OCI-LY1 (cell line): ENCODE measurements around the gene YDJC.
"Not testable (repeated sequence)": the region's sequence is repeated elsewhere in the genome, so short reads cannot be mapped to it uniquely, and the experiment has no call there.

ENCODE experiments used
- H2AFZ ChIP-seq: fragments of 200-600 bp; sonication (generic), shearing (Covaris generic); 2 replicates; pipeline ENCODE4 v1.6.0; 2014; ENCODE audit warnings: antibody characterized with exemption, mild to moderate bottlenecking, low read length
- H3F3A ChIP-seq: fragments of 200-600 bp; sonication (generic), shearing (Covaris generic); 2 replicates; pipeline ENCODE4 v1.6.0; 2014; ENCODE audit warnings: mild to moderate bottlenecking, antibody characterized with exemption, low read length, moderate library complexity; ENCODE audit not compliant: insufficient read depth
- H3K27ac ChIP-seq: fragments of 200-600 bp; sonication (generic); 2 replicates; pipeline ENCODE4 v1.5.1; 2014; ENCODE audit warnings: low read length, mixed run types, mild to moderate bottlenecking, low read depth; ENCODE audit not compliant: poor library complexity, severe bottlenecking
- H3K27me3 ChIP-seq: fragments of 200-600 bp; sonication (generic); 2 replicates; pipeline ENCODE4 v1.6.0; 2014; ENCODE audit warnings: antibody characterized with exemption, mild to moderate bottlenecking, low read length, moderate library complexity; ENCODE audit not compliant: insufficient read depth
- H3K36me3 ChIP-seq: fragments of 200-600 bp; sonication (generic); 2 replicates; pipeline ENCODE4 v1.6.1; 2014; ENCODE audit warnings: mild to moderate bottlenecking, antibody characterized with exemption, low read length, moderate library complexity, mixed read lengths; ENCODE audit not compliant: insufficient read depth
- H3K4me1 ChIP-seq: fragments of 200-600 bp; sonication (generic); 2 replicates; pipeline ENCODE4 v1.5.1; 2014; ENCODE audit warnings: mild to moderate bottlenecking, low read length, moderate library complexity; ENCODE audit not compliant: insufficient read depth, severe bottlenecking
- H3K4me2 ChIP-seq: fragments of 200-600 bp; sonication (generic), shearing (Covaris generic); 2 replicates; pipeline ENCODE4 v1.6.1; 2014; ENCODE audit warnings: low read length
- H3K4me3 ChIP-seq: fragments of 200-600 bp; sonication (generic); 2 replicates; pipeline ENCODE4 v1.5.1; 2014; ENCODE audit warnings: low read length, low read depth, mild to moderate bottlenecking, mixed read lengths; ENCODE audit not compliant: poor library complexity, severe bottlenecking
- H3K79me2 ChIP-seq: fragments of 200-600 bp; shearing (Covaris generic); 2 replicates; pipeline ENCODE4 v1.6.1; 2016; ENCODE audit warnings: mixed run types, low read length, mixed read lengths; ENCODE audit not compliant: insufficient read depth
- H3K9ac ChIP-seq: fragments of 200-600 bp; sonication (generic), shearing (Covaris generic); 2 replicates; pipeline ENCODE4 v1.6.1; 2014; ENCODE audit warnings: mild to moderate bottlenecking, low read length, mixed read lengths
- H3K9me2 ChIP-seq: fragments of 200-600 bp; sonication (generic), shearing (Covaris generic); 2 replicates; pipeline ENCODE4 v1.6.1; 2014; ENCODE audit warnings: low read depth, mild to moderate bottlenecking, low read length, mixed read lengths
- H3K9me3 ChIP-seq: fragments of 200-600 bp; shearing (Covaris generic); 2 replicates; pipeline ENCODE4 v1.6.1; 2014; ENCODE audit warnings: low read length, mixed read lengths
- H4K20me1 ChIP-seq: fragments of 200-600 bp; sonication (generic), shearing (Covaris generic); 2 replicates; pipeline ENCODE4 v1.6.0; 2016; ENCODE audit warnings: mild to moderate bottlenecking, low read length; ENCODE audit not compliant: insufficient read depth
- EZH2 ChIP-seq: fragments of 200-600 bp; sonication (generic), shearing (Covaris generic); IDR thresholded peaks from 2 replicates; pipeline ENCODE4 v1.8.0; 2017; ENCODE audit warnings: borderline replicate concordance, mixed run types, mild to moderate bottlenecking, antibody characterized with exemption, low read length, moderate library complexity, mixed read lengths
- TF ChIP-seq, protein P1 (sequence below): fragments of 200-600 bp; sonication (generic), shearing (Covaris generic); IDR thresholded peaks from 2 replicates; pipeline ENCODE4 v1.5.1; 2017; ENCODE audit warnings: mild to moderate bottlenecking, antibody characterized with exemption, low read length, moderate library complexity, mixed read lengths

Gene YDJC

DNA sequence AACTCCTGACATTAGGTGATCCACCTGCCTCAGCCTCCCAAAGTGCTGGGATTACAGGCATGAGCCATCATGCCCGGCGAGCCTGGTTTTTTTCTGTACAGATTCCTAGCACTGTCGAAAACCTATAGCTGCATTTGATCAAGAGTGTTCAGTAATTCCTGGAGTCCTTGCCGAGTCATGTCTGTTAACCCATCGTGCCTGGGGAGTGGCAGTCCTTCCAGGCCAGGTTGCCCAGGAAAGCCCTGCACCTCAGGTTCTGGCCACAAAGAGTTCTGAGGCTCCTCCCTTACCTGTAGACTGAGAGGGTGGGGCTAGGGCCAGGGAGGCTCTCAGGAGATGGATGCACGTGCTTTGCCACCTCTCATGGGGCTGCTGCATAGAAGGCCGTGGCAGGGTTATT lies 17.0 kb downstream of the YDJC start:
- H4K20me1 ChIP-seq = no peaks in the 10 kb centered on the region
- no peaks in the 10 kb centered on the region for H3K27me3 ChIP-seq
- no peak overlapping the region for H3K4me3 ChIP-seq
- no peaks in the 10 kb centered on the region for H3K9me3 ChIP-seq
- peaks cover 4% of the 10 kb centered on the region; the same call in 1 of the 2 replicates for H3K79me2 ChIP-seq
- peaks cover 64% of the 10 kb centered on the region for H3K36me3 ChIP-seq
- no peaks in the 10 kb centered on the region for H3K9me2 ChIP-seq
- H2AFZ ChIP-seq = no peak overlapping the region
- H3K27ac ChIP-seq = no peak overlapping the region
- H3K4me1 ChIP-seq = peaks cover 20% of the 10 kb centered on the region
- no peak for TF ChIP-seq EZH2
- TF ChIP-seq, protein P1, sequence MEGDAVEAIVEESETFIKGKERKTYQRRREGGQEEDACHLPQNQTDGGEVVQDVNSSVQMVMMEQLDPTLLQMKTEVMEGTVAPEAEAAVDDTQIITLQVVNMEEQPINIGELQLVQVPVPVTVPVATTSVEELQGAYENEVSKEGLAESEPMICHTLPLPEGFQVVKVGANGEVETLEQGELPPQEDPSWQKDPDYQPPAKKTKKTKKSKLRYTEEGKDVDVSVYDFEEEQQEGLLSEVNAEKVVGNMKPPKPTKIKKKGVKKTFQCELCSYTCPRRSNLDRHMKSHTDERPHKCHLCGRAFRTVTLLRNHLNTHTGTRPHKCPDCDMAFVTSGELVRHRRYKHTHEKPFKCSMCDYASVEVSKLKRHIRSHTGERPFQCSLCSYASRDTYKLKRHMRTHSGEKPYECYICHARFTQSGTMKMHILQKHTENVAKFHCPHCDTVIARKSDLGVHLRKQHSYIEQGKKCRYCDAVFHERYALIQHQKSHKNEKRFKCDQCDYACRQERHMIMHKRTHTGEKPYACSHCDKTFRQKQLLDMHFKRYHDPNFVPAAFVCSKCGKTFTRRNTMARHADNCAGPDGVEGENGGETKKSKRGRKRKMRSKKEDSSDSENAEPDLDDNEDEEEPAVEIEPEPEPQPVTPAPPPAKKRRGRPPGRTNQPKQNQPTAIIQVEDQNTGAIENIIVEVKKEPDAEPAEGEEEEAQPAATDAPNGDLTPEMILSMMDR = no peak
- no peak overlapping the region for H3K4me2 ChIP-seq
- H3F3A ChIP-seq = no peaks in the 10 kb centered on the region
- H3K9ac ChIP-seq = no peak overlapping the region

DNA sequence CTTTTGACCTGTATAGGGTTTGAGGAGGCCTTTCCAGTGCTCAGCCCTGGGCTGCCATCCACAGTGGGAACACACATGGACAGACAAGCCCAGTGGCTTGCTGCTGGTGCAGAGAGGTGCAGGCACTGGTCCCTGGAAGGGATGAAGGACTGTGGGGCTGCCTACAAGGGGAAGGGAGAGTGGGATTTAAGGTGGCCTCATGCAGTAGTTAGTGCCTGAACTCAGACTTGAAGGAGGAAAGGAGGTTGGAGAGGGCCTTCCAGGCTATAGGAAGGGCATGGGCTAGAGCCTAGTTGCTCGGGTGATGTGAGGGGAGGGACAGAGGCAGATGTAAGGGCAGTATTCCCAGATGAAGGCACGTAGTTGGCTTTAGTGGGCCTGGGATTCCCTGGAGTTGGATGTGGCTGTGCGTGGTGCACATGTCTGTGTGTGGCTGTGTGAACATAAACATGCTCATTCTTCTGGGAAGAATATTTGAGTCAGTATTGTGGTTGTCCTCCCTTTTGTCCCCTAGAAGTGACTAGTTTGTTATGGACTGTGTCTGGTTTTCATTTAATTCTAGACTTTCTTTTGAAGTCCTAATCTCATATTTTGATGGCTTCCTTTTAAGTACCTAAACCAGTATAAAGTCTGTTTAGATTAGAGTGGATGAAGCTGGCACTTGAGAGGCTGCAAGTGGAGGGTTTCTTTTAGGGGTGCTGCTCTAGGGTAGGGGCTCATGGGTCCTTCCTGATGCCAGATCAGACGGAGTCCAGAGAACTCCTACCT lies 18.4 kb downstream of the YDJC start:
- H3K9ac ChIP-seq = no peak overlapping the region
- no peaks in the 10 kb centered on the region for H3K27me3 ChIP-seq
- H4K20me1 ChIP-seq = no peaks in the 10 kb centered on the region
- H3K4me1 ChIP-seq = peaks cover 10% of the 10 kb centered on the region
- no peak overlapping the region for H3K27ac ChIP-seq
- H3F3A ChIP-seq = no peaks in the 10 kb centered on the region
- no peaks in the 10 kb centered on the region for H3K9me2 ChIP-seq
- H3K4me3 ChIP-seq = no peak overlapping the region
- no peaks in the 10 kb centered on the region for H3K9me3 ChIP-seq
- no peak overlapping the region for H2AFZ ChIP-seq
- H3K36me3 ChIP-seq = peaks cover 66% of the 10 kb centered on the region
- H3K79me2 ChIP-seq = peaks cover 7% of the 10 kb centered on the region; the same call in 1 of the 2 replicates
- H3K4me2 ChIP-seq = no peak overlapping the region
- no peak for TF ChIP-seq EZH2
- TF ChIP-seq, protein P1 = no peak

DNA sequence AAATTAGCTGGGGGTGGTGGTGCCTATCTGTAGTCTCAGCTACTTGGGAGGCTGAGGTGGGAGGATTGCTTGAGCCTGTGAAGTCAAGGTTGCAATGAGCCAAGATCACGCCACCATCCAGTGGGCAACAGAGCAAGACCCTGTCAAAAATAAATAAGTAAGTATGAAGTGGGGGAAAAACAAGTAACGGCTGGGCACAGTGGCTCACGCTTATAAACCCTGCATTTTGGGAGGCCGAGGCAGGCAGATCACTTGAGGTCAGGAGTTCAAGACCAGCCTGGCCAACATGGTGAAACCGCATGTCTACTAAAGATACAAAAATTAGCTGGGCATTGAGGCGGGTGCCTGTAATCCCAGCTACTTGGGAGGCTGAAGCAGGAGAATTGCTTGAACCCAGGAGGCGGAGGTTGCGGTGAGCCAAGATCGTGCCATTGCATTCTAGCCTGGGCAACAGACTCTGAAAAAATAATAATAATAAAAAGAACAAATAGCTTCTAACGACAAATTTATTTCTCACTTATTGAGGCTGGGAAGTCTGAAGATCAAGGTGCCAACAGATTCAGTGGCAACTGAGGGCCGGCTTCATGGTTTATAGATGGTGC lies 20.2 kb downstream of the YDJC start:
- not testable (repeated sequence) for H3K4me2 ChIP-seq, H3K4me3 ChIP-seq, H3K9ac ChIP-seq, H3F3A ChIP-seq, H3K4me1 ChIP-seq, H3K9me3 ChIP-seq, H3K27ac ChIP-seq, H2AFZ ChIP-seq, H3K27me3 ChIP-seq, H4K20me1 ChIP-seq, H3K9me2 ChIP-seq
- Histone ChIP-seq H3K36me3 (peaks cover 59% of the 10 kb centered on the region), H3K79me2 (peaks cover 11% of the 10 kb centered on the region; the same call in 1 of the 2 replicates)
